Suprapubic skin (tissue), 4 donors: ENCODE results near the gene COL6A1.

Source experiments
- POLR2A ChIP-seq, 2 donors: fragments of 450-650 bp; IDR thresholded peaks; one replicate each; pipeline ENCODE4 v1.6.1; 2017; ENCODE audit warnings: antibody characterized with exemption in 2 of 2, mild to moderate bottlenecking in 2 of 2, moderate library complexity in 2 of 2
- POLR2AphosphoS5 ChIP-seq, 3 donors: sonication (generic); formaldehyde crosslinking; IDR thresholded peaks; one replicate each; pipeline ENCODE4 v1.6.1; 2017; ENCODE audit warnings: antibody characterized with exemption in 3 of 3
- TF ChIP-seq, protein P1 (sequence below), 2 donors: fragments of 200-600 bp in 1 of 2; fragments of 450-650 bp in 1 of 2; sonication (generic) in 1 of 2; IDR thresholded peaks; one replicate each; pipeline ENCODE4 v1.5.1; 2016 to 2019; ENCODE audit warnings: antibody characterized with exemption in 2 of 2, mild to moderate bottlenecking in 1 of 2, moderate library complexity in 1 of 2

- TF ChIP-seq, protein P1, sequence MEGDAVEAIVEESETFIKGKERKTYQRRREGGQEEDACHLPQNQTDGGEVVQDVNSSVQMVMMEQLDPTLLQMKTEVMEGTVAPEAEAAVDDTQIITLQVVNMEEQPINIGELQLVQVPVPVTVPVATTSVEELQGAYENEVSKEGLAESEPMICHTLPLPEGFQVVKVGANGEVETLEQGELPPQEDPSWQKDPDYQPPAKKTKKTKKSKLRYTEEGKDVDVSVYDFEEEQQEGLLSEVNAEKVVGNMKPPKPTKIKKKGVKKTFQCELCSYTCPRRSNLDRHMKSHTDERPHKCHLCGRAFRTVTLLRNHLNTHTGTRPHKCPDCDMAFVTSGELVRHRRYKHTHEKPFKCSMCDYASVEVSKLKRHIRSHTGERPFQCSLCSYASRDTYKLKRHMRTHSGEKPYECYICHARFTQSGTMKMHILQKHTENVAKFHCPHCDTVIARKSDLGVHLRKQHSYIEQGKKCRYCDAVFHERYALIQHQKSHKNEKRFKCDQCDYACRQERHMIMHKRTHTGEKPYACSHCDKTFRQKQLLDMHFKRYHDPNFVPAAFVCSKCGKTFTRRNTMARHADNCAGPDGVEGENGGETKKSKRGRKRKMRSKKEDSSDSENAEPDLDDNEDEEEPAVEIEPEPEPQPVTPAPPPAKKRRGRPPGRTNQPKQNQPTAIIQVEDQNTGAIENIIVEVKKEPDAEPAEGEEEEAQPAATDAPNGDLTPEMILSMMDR (IDR thresholded peaks at IDR 0.05) = no peak
- no peak for TF ChIP-seq POLR2A (IDR thresholded peaks at IDR 0.05)
- no peak for TF ChIP-seq POLR2AphosphoS5 (IDR thresholded peaks at IDR 0.05)
These were observed 14.7 kb upstream of the COL6A1 start for GRCh38 chr21:45966791-45967394.
